ENCODE results near the gene UBE2F. TPM values are rescaled to one million over a fixed set of nuclear protein-coding genes. Genes with fewer than 3 reads are reported as not detected.

Gene UBE2F
- total and polyA plus RNA-seq, 2 experiments from 2014 or later, result 52.8 to 66.7 TPM

- Histone ChIP-seq H3K9me2 (replicated peaks; ENCODE audit: insufficient read depth) (no peaks in the 10 kb centered on the region), H3K4me1 (ENCODE audit: insufficient read depth) (no peaks in the 10 kb centered on the region), H3K27ac (no peak overlapping the region), H3K36me3 (replicated peaks; ENCODE audit: insufficient read depth, low read depth) (no peaks in the 10 kb centered on the region), H3K27me3 (no peaks in the 10 kb centered on the region), H3K4me2 (no peak overlapping the region), H4K20me1 (ENCODE audit: insufficient read depth, poor library complexity, severe bottlenecking) (no peaks in the 10 kb centered on the region), H3K9me3 (ENCODE audit: low read depth) (no peaks in the 10 kb centered on the region), H3K4me3 (no peak overlapping the region), H3K79me2 (no peaks in the 10 kb centered on the region), H2AFZ (no peak overlapping the region)
- DNase-seq (ENCODE audit: low spot score), result no peak
- no peak for TF ChIP-seq EZH2 (IDR thresholded peaks at IDR 0.05; ENCODE audit: borderline replicate concordance)
- TF ChIP-seq EZH2phosphoT487 (IDR thresholded peaks at IDR 0.05; ENCODE audit: low read depth, severe bottlenecking, unreplicated experiment), result no peak
- TF ChIP-seq CTCF (IDR thresholded peaks at IDR 0.05; ENCODE audit: poor library complexity), result no peak
- 95% methylated on average over 16 of the region's 16 CpGs for WGBS (ENCODE audit: low lambda C conversion rate, missing lambda C conversion rate)
Measured at GRCh38 chr2:238081561-238081960, 114.7 kb downstream of the UBE2F start.

- Histone ChIP-seq H2AFZ (no peak overlapping the region), H3K27ac (no peak overlapping the region), H3K9me2 (replicated peaks; ENCODE audit: insufficient read depth) (no peaks in the 10 kb centered on the region), H3K4me2 (no peak overlapping the region), H3K4me3 (no peak overlapping the region), H3K27me3 (no peaks in the 10 kb centered on the region), H3K4me1 (ENCODE audit: insufficient read depth) (no peaks in the 10 kb centered on the region), H4K20me1 (ENCODE audit: insufficient read depth, poor library complexity, severe bottlenecking) (no peaks in the 10 kb centered on the region), H3K36me3 (replicated peaks; ENCODE audit: insufficient read depth, low read depth) (no peaks in the 10 kb centered on the region), H3K79me2 (no peaks in the 10 kb centered on the region), H3K9me3 (ENCODE audit: low read depth) (no peaks in the 10 kb centered on the region)
- no peak for DNase-seq (ENCODE audit: low spot score)
- WGBS (ENCODE audit: low lambda C conversion rate, missing lambda C conversion rate), result 95% methylated on average over 16 of the region's 17 CpGs
- TF ChIP-seq EZH2phosphoT487 (IDR thresholded peaks at IDR 0.05; ENCODE audit: low read depth, severe bottlenecking, unreplicated experiment), result no peak
- no peak for TF ChIP-seq EZH2 (IDR thresholded peaks at IDR 0.05; ENCODE audit: borderline replicate concordance)
- TF ChIP-seq CTCF (IDR thresholded peaks at IDR 0.05; ENCODE audit: poor library complexity), result no peak
Measured at GRCh38 chr2:238082151-238082550, 115.3 kb downstream of the UBE2F start.

DNA sequence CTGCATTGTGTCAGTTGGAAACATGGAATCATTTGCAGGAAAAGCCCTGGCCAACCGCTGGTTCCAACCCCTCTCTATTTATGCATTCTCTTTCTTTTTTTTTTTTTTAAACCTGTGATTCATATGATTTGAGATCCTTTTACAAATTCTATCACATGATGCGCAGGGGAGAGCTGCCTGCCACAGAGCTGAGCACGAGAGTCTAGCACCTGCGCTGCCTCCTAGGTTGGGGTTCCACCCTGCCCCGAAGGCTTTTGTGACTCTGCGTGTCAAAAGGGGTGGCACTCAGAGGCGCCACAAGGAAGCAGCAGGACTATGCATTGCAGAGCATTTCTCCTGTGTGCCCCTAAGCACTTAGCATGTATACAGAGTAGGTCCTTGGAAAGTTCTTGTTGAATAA is 116.0 kb downstream of the UBE2F start:
- no peaks in the 10 kb centered on the region for H3K79me2 ChIP-seq
- H3K9me3 ChIP-seq (ENCODE audit: low read depth), result no peaks in the 10 kb centered on the region
- no peak for DNase-seq (ENCODE audit: low spot score)
- H3K36me3 ChIP-seq (replicated peaks; ENCODE audit: insufficient read depth, low read depth), result no peaks in the 10 kb centered on the region
- TF ChIP-seq CTCF (IDR thresholded peaks at IDR 0.05; ENCODE audit: poor library complexity), result no peak
- TF ChIP-seq EZH2phosphoT487 (IDR thresholded peaks at IDR 0.05; ENCODE audit: low read depth, severe bottlenecking, unreplicated experiment), result no peak
- no peak for TF ChIP-seq EZH2 (IDR thresholded peaks at IDR 0.05; ENCODE audit: borderline replicate concordance)
- no peak overlapping the region for H3K27ac ChIP-seq
- WGBS (ENCODE audit: low lambda C conversion rate, missing lambda C conversion rate), result 97% methylated on average over 7 of the region's 7 CpGs
- H3K4me1 ChIP-seq (ENCODE audit: insufficient read depth), result no peaks in the 10 kb centered on the region
- no peak overlapping the region for H2AFZ ChIP-seq
- no peaks in the 10 kb centered on the region for H3K27me3 ChIP-seq
- no peaks in the 10 kb centered on the region for H4K20me1 ChIP-seq (ENCODE audit: insufficient read depth, poor library complexity, severe bottlenecking)
- H3K4me3 ChIP-seq, result no peak overlapping the region
- no peak overlapping the region for H3K4me2 ChIP-seq
- H3K9me2 ChIP-seq (replicated peaks; ENCODE audit: insufficient read depth), result no peaks in the 10 kb centered on the region

DNA sequence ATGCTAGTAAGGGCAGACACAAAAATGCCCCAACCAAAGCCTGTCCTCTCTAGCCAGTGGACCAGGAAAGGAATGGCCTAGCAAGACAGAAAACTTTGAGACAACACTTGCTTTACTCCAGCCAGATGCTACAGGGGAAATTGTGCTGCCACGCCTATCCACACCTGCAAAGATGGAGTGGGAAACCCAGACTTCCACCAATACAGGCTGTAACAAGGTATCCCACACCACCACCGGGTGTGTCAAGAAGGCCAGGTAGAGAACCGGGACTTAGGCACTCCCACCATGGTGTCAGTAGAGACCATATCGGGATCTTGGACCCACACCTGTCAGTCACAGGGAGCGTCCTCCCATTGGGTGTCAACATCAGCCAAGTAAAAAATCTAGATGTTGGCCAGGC is 117.1 kb downstream of the UBE2F start:
- no peak for DNase-seq (ENCODE audit: low spot score)
- no peak overlapping the region for H3K27ac ChIP-seq
- H3K4me2 ChIP-seq, result no peak overlapping the region
- H3K36me3 ChIP-seq (replicated peaks; ENCODE audit: insufficient read depth, low read depth), result no peaks in the 10 kb centered on the region
- no peaks in the 10 kb centered on the region for H3K27me3 ChIP-seq
- H4K20me1 ChIP-seq (ENCODE audit: insufficient read depth, poor library complexity, severe bottlenecking), result no peaks in the 10 kb centered on the region
- no peak overlapping the region for H3K4me3 ChIP-seq
- H3K79me2 ChIP-seq, result no peaks in the 10 kb centered on the region
- H3K9me2 ChIP-seq (replicated peaks; ENCODE audit: insufficient read depth), result no peaks in the 10 kb centered on the region
- no peak overlapping the region for H2AFZ ChIP-seq
- no peaks in the 10 kb centered on the region for H3K9me3 ChIP-seq (ENCODE audit: low read depth)
- WGBS (ENCODE audit: low lambda C conversion rate, missing lambda C conversion rate), result over 99% methylated on average over 5 of the region's 5 CpGs
- no peak for TF ChIP-seq EZH2 (IDR thresholded peaks at IDR 0.05; ENCODE audit: borderline replicate concordance)
- TF ChIP-seq CTCF (IDR thresholded peaks at IDR 0.05; ENCODE audit: poor library complexity), result no peak
- no peak for TF ChIP-seq EZH2phosphoT487 (IDR thresholded peaks at IDR 0.05; ENCODE audit: low read depth, severe bottlenecking, unreplicated experiment)
- no peaks in the 10 kb centered on the region for H3K4me1 ChIP-seq (ENCODE audit: insufficient read depth)
